Activated CD4-positive, alpha-beta T cell treated with anti-CD3 and anti-CD28 coated beads, Interleukin-2, amount 10 ng/mL, durations not matched to agents 24 days and 14 days (primary cell): ENCODE results near the gene C1QTNF6. TPM values are rescaled to one million over a fixed set of nuclear protein-coding genes. Genes with fewer than 3 reads are reported as not detected.
A peak's percentile ranks its signal among the peaks of the same experiment; 100 is the strongest.
"Not testable (repeated sequence)": the region's sequence is repeated elsewhere in the genome, so short reads cannot be mapped to it uniquely, and the experiment has no call there.

Source experiments
- DNase-seq: peaks from one replicate; pipeline ENCODE4 v3.0.0; 2022
- H3K27ac Mint-ChIP-seq: one replicate; pipeline ENCODE4 v1.8.0; 2022; ENCODE audit warnings: mild to moderate bottlenecking, mixed read lengths
- H3K27me3 Mint-ChIP-seq: one replicate; pipeline ENCODE4 v1.8.0; 2022; ENCODE audit warnings: mixed read lengths
- H3K36me3 Mint-ChIP-seq: one replicate; pipeline ENCODE4 v1.8.0; 2022; ENCODE audit warnings: low read depth, mild to moderate bottlenecking, mixed read lengths
- H3K4me1 Mint-ChIP-seq: one replicate; pipeline ENCODE4 v1.8.0; 2021; ENCODE audit warnings: mixed read lengths
- H3K4me3 Mint-ChIP-seq: one replicate; pipeline ENCODE4 v1.8.0; 2022; ENCODE audit warnings: mild to moderate bottlenecking, moderate library complexity, mixed read lengths
- H3K9me3 Mint-ChIP-seq: one replicate; pipeline ENCODE4 v1.8.0; 2021; ENCODE audit warnings: mixed read lengths
- intact Hi-C: fragments of 100-400 bp; cut with micrococcal nuclease; formaldehyde crosslinking; loops from one replicate; pipeline ENCODE4 v1.15.1; 2023
- total RNA-seq: library from RNA; stranded (reverse); gene quantifications from 2 replicates; pipeline ENCODE4 v1.2.3, GENCODE V29; 2022

Gene C1QTNF6
- total RNA-seq, 1 donor from 2014 or later: 6.0 TPM

DNA sequence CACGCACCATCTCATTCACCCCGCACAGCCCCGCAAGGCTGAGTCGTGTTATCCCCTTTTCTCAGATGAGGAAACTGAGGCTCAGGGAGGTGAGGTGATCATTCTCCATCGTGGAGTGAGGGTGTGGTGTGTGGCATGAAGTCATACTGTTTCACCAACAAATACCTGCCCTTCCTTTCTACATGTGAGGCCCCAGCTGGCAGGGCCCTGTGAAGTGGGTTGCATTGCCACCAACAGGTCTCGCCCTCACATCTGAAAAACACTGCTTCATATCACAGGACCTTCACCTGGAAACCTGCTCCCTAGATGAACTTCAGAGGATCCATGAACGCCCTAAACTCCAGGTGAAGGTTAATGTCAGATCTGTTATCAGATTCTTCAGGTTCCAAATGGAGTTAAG, 19.9 kb upstream of the C1QTNF6 start:
- no peak for DNase-seq
- Mint-ChIP-seq H3K9me3 (no peaks in the 10 kb centered on the region), H3K27me3 (no peaks in the 10 kb centered on the region), H3K36me3 (peaks cover 2% of the 10 kb centered on the region), H3K27ac (no peak overlapping the region), H3K4me1 (peaks cover 13% of the 10 kb centered on the region), H3K4me3 (no peak overlapping the region)
- intact Hi-C loops: no loop called here

DNA sequence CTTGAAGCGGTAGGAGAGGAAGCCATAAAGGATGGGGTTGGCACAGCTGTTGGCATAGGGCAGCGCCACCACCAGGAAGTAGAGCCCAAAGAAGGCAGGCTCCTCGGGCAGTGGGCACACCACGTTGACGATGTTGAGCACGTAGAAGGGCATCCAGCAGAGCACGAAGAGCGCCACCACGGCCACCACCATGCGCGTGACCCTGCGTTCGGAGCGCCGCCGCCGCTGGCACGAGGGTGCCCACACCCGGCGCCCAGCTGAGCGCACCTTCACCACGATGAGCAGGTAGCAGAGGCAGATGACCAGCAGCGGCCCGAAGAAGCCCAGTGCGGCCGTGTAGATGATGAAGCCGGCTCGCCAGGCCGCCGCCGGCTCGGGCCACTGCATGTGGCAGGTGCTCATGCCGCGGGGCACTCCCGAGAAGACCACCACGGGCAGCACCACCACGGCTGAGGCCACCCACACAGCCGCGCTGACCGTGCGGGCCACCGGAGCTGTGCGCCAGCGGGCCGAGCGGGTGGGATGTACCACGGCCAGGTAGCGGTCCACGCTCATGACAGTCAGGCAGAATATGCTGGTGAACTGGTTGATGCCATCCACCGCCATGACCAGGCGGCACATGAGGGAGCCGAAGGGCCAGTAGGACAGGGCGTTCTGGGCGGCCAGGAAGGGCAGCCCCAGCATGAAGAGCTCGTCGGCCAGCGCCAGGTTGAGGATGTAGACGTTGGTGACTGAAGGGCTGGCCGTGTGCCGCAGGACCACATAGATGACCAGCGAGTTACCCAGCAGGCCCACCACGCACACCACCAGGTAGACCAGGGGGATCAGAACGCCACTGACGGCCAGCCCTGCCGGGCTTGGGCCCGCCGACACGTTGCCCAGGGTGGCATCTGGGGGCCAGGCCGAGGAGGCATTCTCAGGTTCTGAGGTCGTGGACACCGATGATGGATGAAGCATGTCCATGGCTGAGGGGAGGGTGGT, 19.1 kb upstream of the C1QTNF6 start:
- no peak overlapping the region for H3K4me3 Mint-ChIP-seq
- no peak for DNase-seq
- H3K27me3 Mint-ChIP-seq: no peaks in the 10 kb centered on the region
- peaks cover 13% of the 10 kb centered on the region for H3K4me1 Mint-ChIP-seq
- H3K36me3 Mint-ChIP-seq: peaks cover under 1% of the 10 kb centered on the region
- intact Hi-C loops: no loop called here
- H3K9me3 Mint-ChIP-seq: no peaks in the 10 kb centered on the region
- H3K27ac Mint-ChIP-seq: no peak overlapping the region

DNA sequence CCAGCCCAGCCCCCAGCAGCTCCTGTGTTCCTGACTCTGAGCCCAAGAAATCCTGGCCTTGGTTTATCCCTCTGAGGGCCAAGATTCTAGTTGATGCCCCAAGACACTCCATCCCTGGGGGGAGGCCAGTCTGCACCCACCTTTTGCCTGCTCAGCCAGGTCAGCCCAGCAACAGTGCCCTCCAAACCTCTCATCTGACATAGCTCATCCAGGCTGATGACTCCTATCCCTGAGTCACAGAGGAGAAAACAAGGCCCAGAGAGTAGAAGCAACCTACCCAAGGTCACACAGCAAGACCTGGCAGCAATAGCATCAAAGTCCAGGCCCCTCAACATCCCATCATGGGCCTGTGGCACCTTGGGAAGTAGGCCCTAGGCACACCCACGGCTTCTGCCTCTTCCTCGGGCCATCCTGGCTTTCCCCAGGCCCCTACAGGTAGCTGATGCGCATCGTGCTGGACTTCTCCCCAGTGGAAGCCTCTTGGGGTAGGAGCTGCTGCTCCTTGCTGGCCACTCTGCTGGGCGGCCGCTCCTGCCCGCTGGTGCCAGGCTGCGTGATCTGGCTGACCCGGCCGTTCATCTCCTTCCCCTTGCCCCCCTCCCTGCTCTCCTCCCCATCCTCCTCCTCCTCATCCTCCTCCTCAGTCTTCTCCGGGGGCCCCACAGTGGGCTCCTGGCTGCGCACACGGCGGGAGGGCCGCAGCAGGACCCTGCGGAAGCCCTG, 18.2 kb upstream of the C1QTNF6 start:
- no peak overlapping the region for H3K27ac Mint-ChIP-seq

DNA sequence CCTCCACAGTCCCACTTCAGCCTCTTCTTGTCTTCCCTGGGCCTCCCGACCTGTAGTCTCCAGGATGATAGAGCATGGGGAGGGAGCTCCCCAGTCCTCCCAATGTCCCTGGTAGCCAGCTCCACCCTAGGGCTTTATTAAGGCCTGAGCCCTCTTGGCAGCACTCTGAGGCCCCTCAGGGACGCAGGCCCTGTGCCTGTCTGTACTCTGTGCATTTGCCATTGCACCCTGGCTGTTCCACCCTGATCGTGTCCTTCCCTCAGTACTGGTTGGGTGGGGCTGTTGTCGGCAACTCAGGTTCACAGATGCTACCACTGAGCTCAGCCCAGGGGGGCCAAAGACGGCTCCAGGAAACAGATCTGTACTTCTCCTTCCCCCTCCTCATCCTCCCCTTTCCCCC, 17.0 kb upstream of the C1QTNF6 start:
- Mint-ChIP-seq H3K4me1 (peaks cover 12% of the 10 kb centered on the region), H3K9me3 (no peaks in the 10 kb centered on the region), H3K27ac (no peak overlapping the region), H3K27me3 (no peaks in the 10 kb centered on the region), H3K36me3 (no peaks in the 10 kb centered on the region), H3K4me3 (no peak overlapping the region)
- intact Hi-C loops: no loop called here
- DNase-seq: no peak

More for the DNA sequence above, 18.2 kb upstream of the C1QTNF6 start:
- H3K27me3 Mint-ChIP-seq: no peaks in the 10 kb centered on the region
- no peak for DNase-seq
- H3K36me3 Mint-ChIP-seq: no peaks in the 10 kb centered on the region
- H3K9me3 Mint-ChIP-seq: no peaks in the 10 kb centered on the region
- peaks cover 14% of the 10 kb centered on the region for H3K4me1 Mint-ChIP-seq
- intact Hi-C loops: no loop called here
- no peak overlapping the region for H3K4me3 Mint-ChIP-seq

DNA sequence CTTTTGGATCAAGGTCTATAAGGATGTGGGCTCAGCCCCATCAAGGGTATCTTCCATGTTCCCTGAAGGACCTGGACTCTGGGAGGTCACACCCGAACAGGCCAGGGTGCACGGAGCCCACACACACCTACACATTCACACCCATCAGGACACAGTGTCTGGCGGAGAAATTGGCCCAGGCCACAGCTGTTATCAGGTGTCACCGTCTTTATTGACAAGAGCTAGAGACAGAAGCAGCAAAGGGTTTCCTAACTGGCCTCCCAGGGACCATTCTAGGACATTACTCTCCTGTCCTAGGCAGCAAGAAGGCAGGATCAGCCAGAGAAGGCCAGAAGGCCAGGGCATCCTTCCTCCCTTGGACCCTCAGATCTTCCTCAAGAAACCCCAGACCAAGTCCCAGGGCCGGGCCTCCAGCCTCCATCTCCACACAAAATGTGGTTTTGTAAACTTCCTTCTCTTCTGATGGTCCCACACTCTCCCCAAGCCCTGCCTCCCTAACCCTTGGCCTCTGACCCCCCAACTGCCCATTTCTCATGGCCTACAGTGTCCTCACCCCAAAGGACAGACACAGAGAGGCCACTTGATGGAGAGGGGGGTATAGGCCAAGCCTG, 16.1 kb upstream of the C1QTNF6 start:
- no peak overlapping the region for H3K4me3 Mint-ChIP-seq
- H3K36me3 Mint-ChIP-seq: no peaks in the 10 kb centered on the region
- H3K9me3 Mint-ChIP-seq: no peaks in the 10 kb centered on the region
- intact Hi-C loops: no loop called here
- no peaks in the 10 kb centered on the region for H3K27me3 Mint-ChIP-seq
- no peak overlapping the region for H3K27ac Mint-ChIP-seq
- peaks cover 17% of the 10 kb centered on the region for H3K4me1 Mint-ChIP-seq
- DNase-seq: no peak

DNA sequence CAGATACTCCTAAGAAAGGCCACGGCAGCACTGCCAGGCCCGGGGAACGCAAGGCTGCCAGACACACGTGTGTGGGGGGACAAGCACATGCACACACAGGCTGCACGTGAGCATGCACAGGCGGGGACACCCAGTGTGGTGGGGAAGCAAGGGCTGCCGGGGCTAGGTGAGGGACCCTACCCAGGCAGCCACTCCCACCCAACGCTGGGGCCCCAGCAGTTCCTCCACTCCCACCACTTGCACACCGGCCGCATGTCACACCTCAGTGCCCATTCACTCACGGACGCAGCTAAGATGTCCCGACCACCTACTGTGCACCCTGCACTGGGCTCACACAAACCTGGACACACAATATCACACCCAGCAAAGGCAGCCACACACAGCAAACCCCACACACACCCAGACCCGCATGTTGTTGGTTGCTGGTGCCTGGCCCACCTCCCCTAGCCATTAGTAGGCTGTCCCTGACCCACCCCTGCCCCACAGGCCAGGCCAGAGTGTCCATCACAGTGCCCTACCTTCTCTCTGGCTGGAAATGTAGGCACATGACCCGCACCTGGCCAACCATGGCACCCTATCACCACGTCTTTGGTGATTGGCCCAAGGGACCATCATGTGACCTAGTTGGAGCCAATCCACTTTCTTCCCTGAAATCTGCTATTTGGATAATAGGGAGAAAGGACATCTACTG, 15.5 kb upstream of the C1QTNF6 start:
- no peaks in the 10 kb centered on the region for H3K36me3 Mint-ChIP-seq
- no peak overlapping the region for H3K4me3 Mint-ChIP-seq
- intact Hi-C loops: no loop called here
- no peak overlapping the region for H3K27ac Mint-ChIP-seq
- H3K9me3 Mint-ChIP-seq: no peaks in the 10 kb centered on the region
- H3K27me3 Mint-ChIP-seq: no peaks in the 10 kb centered on the region
- DNase-seq: no peak
- peaks cover 13% of the 10 kb centered on the region for H3K4me1 Mint-ChIP-seq

DNA sequence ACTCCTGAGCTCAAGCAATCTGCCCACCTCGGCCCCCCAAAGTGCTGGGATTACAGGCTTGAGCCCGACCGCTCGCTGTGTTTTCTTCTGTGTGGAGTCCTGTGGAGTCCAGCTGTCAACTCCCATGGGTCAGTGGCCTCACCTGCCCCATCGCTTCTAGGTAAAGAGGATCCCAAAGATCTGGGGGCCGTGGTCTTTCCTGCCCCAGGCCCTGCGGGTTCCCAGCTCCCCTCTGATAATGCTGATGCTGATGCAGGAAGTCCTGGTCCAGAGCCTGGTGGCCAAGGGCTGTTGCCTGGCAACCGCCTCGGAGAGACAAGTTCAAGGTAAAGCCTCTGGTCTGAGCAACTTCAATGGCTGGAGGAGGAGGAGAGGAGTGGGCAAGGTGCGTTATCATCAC, 14.7 kb upstream of the C1QTNF6 start:
- DNase-seq: no peak
- peaks cover 18% of the 10 kb centered on the region for H3K4me1 Mint-ChIP-seq
- H3K27me3 Mint-ChIP-seq: no peaks in the 10 kb centered on the region
- peaks cover 2% of the 10 kb centered on the region for H3K36me3 Mint-ChIP-seq
- intact Hi-C loops: no loop called here
- no peaks in the 10 kb centered on the region for H3K9me3 Mint-ChIP-seq
- H3K27ac Mint-ChIP-seq: no peak overlapping the region
- H3K4me3 Mint-ChIP-seq: no peak overlapping the region

DNA sequence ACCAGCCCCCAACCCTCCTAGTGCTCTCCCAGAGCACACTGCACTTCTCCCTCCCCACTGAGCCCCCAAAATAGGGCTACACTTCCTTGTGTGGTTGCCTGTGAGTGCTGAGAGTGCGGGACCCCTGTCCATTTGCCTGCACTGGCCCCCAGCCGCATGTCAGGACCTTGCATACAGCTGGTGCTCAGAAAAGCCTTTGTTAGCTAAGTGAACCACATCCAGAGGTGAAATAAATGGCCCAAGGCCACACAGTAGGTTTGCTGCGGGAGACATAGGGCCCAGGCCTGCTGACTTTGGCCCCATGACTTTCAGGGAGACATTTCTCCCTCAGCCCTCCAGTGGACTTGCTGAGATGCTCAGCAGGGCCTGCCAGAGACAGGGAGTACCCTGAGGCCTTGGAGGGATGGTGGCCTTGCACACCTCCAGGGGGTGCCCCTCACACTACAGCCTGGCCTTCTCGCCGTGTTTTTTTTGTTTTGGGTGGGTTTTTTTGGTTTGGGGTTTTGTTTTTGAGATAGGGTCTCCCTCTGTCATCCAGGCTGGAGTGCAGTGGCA, 14.0 kb upstream of the C1QTNF6 start:
- Mint-ChIP-seq H3K4me1 (peaks cover 21% of the 10 kb centered on the region), H3K27me3 (no peaks in the 10 kb centered on the region), H3K9me3 (no peaks in the 10 kb centered on the region), H3K4me3 (no peak overlapping the region), H3K27ac (no peak overlapping the region), H3K36me3 (peaks cover 2% of the 10 kb centered on the region)
- DNase-seq: no peak
- intact Hi-C loops: no loop called here

DNA sequence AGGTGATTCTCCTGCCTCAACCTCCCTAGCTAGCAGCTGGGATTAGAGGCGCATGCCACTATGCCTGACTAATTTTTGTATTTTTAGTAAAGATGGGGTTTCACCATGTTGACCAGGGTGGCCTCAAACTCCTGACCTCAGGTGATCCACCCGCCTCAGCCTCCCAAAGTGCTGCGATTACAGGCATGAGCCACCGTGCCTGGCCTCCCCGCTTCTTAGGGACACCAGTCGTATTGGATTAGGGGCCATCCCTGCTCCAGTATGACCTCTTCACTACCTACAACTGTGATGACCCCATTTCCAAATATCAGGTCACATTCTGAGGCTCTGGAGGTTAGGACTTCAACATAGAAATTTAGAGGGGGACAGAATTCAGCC, 13.4 kb upstream of the C1QTNF6 start:
- H3K4me3 Mint-ChIP-seq, DNase-seq, intact Hi-C loops, H3K9me3 Mint-ChIP-seq, H3K27ac Mint-ChIP-seq, H3K36me3 Mint-ChIP-seq, H3K27me3 Mint-ChIP-seq: not testable (repeated sequence)
- peaks cover 21% of the 10 kb centered on the region for H3K4me1 Mint-ChIP-seq

DNA sequence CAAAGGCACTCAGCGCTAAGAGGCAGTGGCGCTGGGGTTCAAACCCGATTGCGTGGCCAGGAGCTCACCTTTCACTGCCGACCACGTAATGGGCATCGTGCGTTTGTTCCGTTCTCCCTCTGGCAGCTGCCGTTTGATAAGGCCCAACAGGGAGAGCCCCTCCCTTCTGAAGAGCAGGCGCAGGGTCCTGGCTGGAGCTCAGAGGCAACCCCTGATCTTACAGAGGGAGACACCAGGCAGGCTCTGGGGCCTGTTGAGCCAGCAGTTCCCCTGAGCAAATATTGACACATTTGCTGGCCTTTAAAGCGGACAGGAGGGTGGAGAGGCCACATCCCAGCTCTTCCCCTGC, 11.7 kb upstream of the C1QTNF6 start:
- peaks cover 2% of the 10 kb centered on the region for H3K36me3 Mint-ChIP-seq
- peak overlapping the region; percentile 98 for H3K27ac Mint-ChIP-seq
- no peaks in the 10 kb centered on the region for H3K27me3 Mint-ChIP-seq
- no peak for DNase-seq
- peak overlapping the region; percentile 93 for H3K4me3 Mint-ChIP-seq
- no peaks in the 10 kb centered on the region for H3K9me3 Mint-ChIP-seq
- H3K4me1 Mint-ChIP-seq: peaks cover 32% of the 10 kb centered on the region
- intact Hi-C loops: loop anchor here (1.0 to 10.0 kb wide), 9 partner anchors 31 to 417 kb away; partner anchors contain the start of genes NCF4 and RAC2

DNA sequence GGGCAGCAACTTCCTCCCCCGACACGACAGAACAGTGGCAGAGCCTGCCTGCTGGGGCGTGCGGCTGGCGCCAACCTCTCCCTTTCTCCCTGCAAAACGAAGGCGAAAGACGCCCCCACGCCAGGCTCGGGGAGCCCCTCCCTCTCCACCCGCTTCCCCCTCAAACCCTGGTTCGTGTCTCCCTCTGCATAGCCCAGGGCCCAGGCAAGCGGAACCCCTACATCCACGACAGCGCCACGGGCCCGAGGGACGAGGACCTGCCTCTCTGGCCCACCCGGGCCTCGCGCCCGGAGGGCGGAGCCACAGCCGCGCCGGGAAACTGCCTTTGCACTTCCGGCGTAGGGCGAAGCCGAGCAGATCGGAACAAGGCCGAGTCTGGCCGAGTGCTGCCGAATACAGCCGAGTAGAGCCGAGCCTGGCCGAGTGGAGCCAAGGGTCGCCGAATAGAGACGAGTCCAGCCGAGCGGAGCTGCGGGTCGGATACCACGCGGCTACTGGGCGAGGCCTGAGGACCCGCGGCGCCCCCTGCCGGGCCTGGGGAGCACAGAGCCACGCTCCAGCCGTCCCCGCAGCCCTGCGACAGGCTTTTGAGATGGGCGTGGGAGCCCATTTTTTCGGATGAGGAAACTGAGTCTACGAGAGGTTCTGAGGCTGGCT, 11.2 kb upstream of the C1QTNF6 start:
- intact Hi-C loops: loop anchor here (1.0 to 10.0 kb wide), 9 partner anchors 32 to 416 kb away; partner anchors contain the start of genes NCF4 and RAC2
- no peaks in the 10 kb centered on the region for H3K9me3 Mint-ChIP-seq
- peak overlapping the region; percentile 93 for H3K4me3 Mint-ChIP-seq
- peak; percentile 100 for DNase-seq
- peaks cover 37% of the 10 kb centered on the region for H3K4me1 Mint-ChIP-seq
- H3K27ac Mint-ChIP-seq: peak overlapping the region; percentile 98
- no peaks in the 10 kb centered on the region for H3K27me3 Mint-ChIP-seq
- peaks cover 2% of the 10 kb centered on the region for H3K36me3 Mint-ChIP-seq

DNA sequence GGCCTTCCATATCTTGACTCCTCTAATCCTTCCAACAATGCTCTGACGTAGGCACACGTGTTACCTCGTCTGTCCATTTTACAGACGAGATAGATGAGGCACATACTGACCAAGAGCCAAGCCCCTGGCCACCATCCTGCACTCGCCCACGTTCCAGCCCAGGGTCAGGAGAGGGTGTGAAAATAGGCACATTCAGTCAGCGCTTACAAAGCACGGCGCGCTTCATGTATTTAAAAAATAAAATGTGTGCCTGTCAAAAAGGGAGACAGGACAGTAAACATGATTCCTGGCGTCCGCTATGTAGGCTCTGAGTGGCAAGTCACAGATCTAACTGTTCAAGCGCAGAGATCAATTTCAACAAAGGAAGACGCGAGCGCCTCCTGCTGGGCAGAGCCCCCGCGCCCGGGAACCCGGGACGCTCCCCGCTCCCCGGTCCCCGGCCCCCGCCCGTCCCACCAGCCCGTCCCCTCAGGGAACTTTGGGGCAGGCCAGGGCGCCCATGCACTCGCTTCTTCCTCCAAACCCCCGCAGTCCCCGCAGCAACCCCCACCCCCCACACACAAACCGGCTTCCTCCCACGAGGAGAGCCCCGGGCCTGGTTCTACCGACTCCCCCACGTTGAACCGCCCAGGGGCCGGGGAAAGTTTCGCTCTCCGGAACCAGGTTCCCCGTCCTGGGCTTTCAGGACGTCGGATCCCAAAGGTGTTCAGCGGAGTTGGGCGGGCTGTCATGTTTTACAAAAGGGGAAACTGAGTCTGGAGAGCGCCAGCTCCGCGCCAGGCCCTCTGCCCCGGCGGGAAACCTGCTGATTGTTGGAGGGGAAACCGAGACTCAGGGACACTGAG, 10.4 kb upstream of the C1QTNF6 start:
- H3K4me3 Mint-ChIP-seq: peak overlapping the region; percentile 93
- intact Hi-C loops: loop anchor here (1.0 to 10.0 kb wide), 11 partner anchors 32 to 416 kb away; partner anchors contain the start of genes NCF4 and RAC2
- no peaks in the 10 kb centered on the region for H3K27me3 Mint-ChIP-seq
- peak overlapping the region; percentile 98 for H3K27ac Mint-ChIP-seq
- DNase-seq: peak; percentile 97
- H3K36me3 Mint-ChIP-seq: peaks cover 2% of the 10 kb centered on the region
- no peaks in the 10 kb centered on the region for H3K9me3 Mint-ChIP-seq
- H3K4me1 Mint-ChIP-seq: peaks cover 43% of the 10 kb centered on the region
